Fibroblast of lung (primary cell): ENCODE data around the gene LYPD5. TPM values are rescaled to one million over a fixed set of nuclear protein-coding genes. Genes with fewer than 3 reads are reported as not detected.

ENCODE experiments used
- DNase-seq, 2 donors: peaks; one replicate each; pipeline versions ENCODE4 v3.0.0 to v3.0.0-alpha.2; 2010; ENCODE audit warnings: low read depth in 2 of 2
- H2AFZ ChIP-seq: 2 replicates; pipeline ENCODE4 v1.5.1; 2012; ENCODE audit warnings: low read length, control low read depth, inconsistent platforms
- H3K27ac ChIP-seq: 2 replicates; pipeline ENCODE4 v1.5.1; 2011; ENCODE audit warnings: low read length, control low read depth; ENCODE audit not compliant: insufficient read depth
- H3K27me3 ChIP-seq: 2 replicates; pipeline ENCODE4 v1.5.1; 2011; ENCODE audit warnings: mild to moderate bottlenecking, low read length; ENCODE audit not compliant: control insufficient read depth, insufficient read depth
- H3K36me3 ChIP-seq: 2 replicates; pipeline ENCODE4 v1.5.1; 2011; ENCODE audit warnings: low read length; ENCODE audit not compliant: control insufficient read depth, insufficient read depth
- H3K4me1 ChIP-seq: 2 replicates; pipeline ENCODE4 v1.5.1; 2011; ENCODE audit warnings: low read length; ENCODE audit not compliant: control insufficient read depth, insufficient read depth; ENCODE audit errors: extremely low read depth
- H3K4me2 ChIP-seq: 2 replicates; pipeline ENCODE4 v1.5.1; 2011; ENCODE audit warnings: low read length, control low read depth; ENCODE audit not compliant: insufficient read depth; ENCODE audit errors: extremely low read depth
- H3K4me3 ChIP-seq, 4 experiments: fragments of 200-600 bp in 1 of 4; sonication (generic) in 1 of 4; replicated peaks in 1 of 4; 2 replicates each; pipeline ENCODE4 v1.5.1; 2011 to 2016; ENCODE audit warnings: low read length in 4 of 4, low read depth in 3 of 4, mild to moderate bottlenecking in 3 of 4, control low read depth in 2 of 4, inconsistent platforms in 1 of 4, mixed read lengths in 1 of 4; ENCODE audit not compliant: insufficient read depth in 1 of 4; ENCODE audit errors: control extremely low read depth in 1 of 4
- H3K79me2 ChIP-seq: 2 replicates; pipeline ENCODE4 v1.5.1; 2012; ENCODE audit warnings: mild to moderate bottlenecking, low read length, inconsistent platforms; ENCODE audit not compliant: control insufficient read depth, insufficient read depth
- H3K9ac ChIP-seq: 2 replicates; pipeline ENCODE4 v1.5.1; 2011; ENCODE audit warnings: mild to moderate bottlenecking, low read length, control low read depth; ENCODE audit not compliant: insufficient read depth
- H3K9me3 ChIP-seq: 2 replicates; pipeline ENCODE4 v1.5.1; 2012; ENCODE audit warnings: low read depth, low read length; ENCODE audit not compliant: control insufficient read depth, insufficient read depth
- H4K20me1 ChIP-seq: 2 replicates; pipeline ENCODE4 v1.5.1; 2011; ENCODE audit warnings: low read length; ENCODE audit not compliant: control insufficient read depth, insufficient read depth; ENCODE audit errors: extremely low read depth
- EZH2 ChIP-seq: IDR thresholded peaks from 2 replicates; pipeline ENCODE4 v1.5.1; 2012; ENCODE audit warnings: low read length, control low read depth, mild to moderate bottlenecking; ENCODE audit errors: missing control alignments
- polyA plus RNA-seq, 2 donors: library from polyadenylated mRNA; depleted of rRNA in 1 of 2; stranded (reverse) in 1 of 2; unstranded in 1 of 2; fragments of >200 nt; gene quantifications; 2 replicates each; pipeline ENCODE4 v1.2.1, GENCODE V29; 2011 to 2012; ENCODE audit warnings: missing spikeins in 1 of 2
- total RNA-seq: library from RNA; depleted of rRNA; stranded (reverse); fragments of >200 nt; gene quantifications from 2 replicates; pipeline ENCODE4 v1.2.1, GENCODE V29; 2014
- TF ChIP-seq, protein P1 (sequence below), 2 donors: IDR thresholded peaks in 1 of 2; conservative IDR thresholded peaks in 1 of 2; 1 replicate in 1 of 2; 2 replicates in 1 of 2; pipeline ENCODE4 v1.5.1; 2011 to 2012; ENCODE audit warnings: low read length in 2 of 2, control low read depth in 1 of 2, inconsistent platforms in 1 of 2, low read depth in 1 of 2, mild to moderate bottlenecking in 1 of 2

The LYPD5 gene
- total and polyA plus RNA-seq, 2 donors (not counting 1 experiment from before 2014, with no cell fraction given), result 0.37 to 0.50 TPM

DNA sequence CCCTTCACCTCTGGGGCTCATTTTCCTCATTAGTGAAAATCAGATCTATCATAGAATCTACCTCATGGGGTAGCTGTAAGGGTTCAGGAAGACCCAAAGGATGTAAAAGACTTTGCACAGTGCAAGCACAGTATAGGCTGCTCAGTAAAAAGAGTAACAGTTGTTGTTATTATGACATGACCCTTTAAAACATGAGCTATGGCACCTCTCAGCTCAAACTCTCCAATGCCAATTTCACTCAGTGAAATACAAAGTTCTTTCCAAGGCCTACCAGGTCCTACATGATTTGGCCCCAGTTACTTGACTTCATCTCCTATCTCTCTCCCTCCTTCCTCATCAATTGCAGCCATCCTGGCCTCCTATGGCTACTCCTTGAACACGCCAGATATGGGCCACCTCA lies 52.3 kb downstream of the LYPD5 start:
- DNase-seq, result no peak
- peaks cover 16% of the 10 kb centered on the region for H3K4me1 ChIP-seq
- H3K9ac ChIP-seq, result no peak overlapping the region
- H3K27ac ChIP-seq, result no peak overlapping the region
- H3K9me3 ChIP-seq, result no peaks in the 10 kb centered on the region
- peaks cover 23% of the 10 kb centered on the region for H3K79me2 ChIP-seq
- H2AFZ ChIP-seq, result no peak overlapping the region
- TF ChIP-seq, protein P1, sequence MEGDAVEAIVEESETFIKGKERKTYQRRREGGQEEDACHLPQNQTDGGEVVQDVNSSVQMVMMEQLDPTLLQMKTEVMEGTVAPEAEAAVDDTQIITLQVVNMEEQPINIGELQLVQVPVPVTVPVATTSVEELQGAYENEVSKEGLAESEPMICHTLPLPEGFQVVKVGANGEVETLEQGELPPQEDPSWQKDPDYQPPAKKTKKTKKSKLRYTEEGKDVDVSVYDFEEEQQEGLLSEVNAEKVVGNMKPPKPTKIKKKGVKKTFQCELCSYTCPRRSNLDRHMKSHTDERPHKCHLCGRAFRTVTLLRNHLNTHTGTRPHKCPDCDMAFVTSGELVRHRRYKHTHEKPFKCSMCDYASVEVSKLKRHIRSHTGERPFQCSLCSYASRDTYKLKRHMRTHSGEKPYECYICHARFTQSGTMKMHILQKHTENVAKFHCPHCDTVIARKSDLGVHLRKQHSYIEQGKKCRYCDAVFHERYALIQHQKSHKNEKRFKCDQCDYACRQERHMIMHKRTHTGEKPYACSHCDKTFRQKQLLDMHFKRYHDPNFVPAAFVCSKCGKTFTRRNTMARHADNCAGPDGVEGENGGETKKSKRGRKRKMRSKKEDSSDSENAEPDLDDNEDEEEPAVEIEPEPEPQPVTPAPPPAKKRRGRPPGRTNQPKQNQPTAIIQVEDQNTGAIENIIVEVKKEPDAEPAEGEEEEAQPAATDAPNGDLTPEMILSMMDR (conservative IDR thresholded peaks at IDR 0.05 in 1 of 2, IDR thresholded peaks at IDR 0.05 in 1 of 2; ENCODE audit: low read depth in 1 of 2, low read length in 2 of 2), result no peak
- no peak for TF ChIP-seq EZH2
- H3K4me3 ChIP-seq, result no peak overlapping the region
- peaks cover 21% of the 10 kb centered on the region for H3K36me3 ChIP-seq
- H3K27me3 ChIP-seq, result no peaks in the 10 kb centered on the region
- H3K4me2 ChIP-seq, result no peak overlapping the region
- no peaks in the 10 kb centered on the region for H4K20me1 ChIP-seq

DNA sequence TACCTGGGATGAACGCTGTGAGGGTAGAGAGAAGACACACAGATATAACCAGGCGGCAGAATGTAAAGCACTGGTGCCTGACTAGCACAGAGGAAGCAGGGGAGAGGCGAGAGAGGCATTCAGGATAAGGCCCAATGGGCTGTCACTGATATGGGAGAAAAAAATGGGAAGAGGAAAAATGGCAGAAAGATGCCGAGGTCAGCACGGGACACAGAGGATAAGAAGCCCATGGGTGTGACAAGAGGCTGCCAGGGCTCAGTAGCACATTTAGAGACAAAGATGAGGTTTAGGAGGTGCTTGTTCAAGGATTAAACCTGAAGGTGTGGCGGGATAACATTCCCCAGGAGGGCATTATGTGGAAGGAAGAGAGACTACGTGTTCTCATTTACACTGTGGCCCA lies 53.1 kb downstream of the LYPD5 start:
- Histone ChIP-seq H3K4me3 (no peak overlapping the region), H2AFZ (no peak overlapping the region), H3K4me2 (no peak overlapping the region), H3K79me2 (peaks cover 23% of the 10 kb centered on the region), H3K36me3 (peaks cover 26% of the 10 kb centered on the region), H3K27ac (no peak overlapping the region), H3K9me3 (no peaks in the 10 kb centered on the region), H3K4me1 (peaks cover 16% of the 10 kb centered on the region), H3K9ac (no peak overlapping the region), H3K27me3 (no peaks in the 10 kb centered on the region), H4K20me1 (no peaks in the 10 kb centered on the region)
- TF ChIP-seq, protein P1 (conservative IDR thresholded peaks at IDR 0.05 in 1 of 2, IDR thresholded peaks at IDR 0.05 in 1 of 2; ENCODE audit: low read depth in 1 of 2, low read length in 2 of 2), result no peak
- TF ChIP-seq EZH2, result no peak
- no peak for DNase-seq

DNA sequence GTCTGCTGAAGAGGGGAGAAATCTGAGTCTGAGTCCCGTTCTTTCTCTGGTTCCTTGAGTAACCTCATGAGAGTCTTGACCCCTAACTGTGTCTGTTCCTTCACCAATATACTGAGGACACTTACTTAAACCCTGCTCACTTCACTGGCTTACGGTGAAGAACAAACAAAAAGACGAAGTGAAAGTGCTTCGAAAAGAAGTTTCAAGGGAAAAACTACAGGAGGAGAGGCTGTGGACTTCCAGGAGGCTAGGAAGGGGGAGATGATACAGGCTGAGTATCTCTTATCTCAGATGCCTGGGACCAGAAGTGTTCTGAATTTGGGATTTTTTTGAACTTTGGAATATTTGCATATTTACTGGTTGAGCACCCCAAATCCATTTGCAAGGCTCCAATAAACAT lies 53.6 kb downstream of the LYPD5 start:
- DNase-seq, result no peak
- Histone ChIP-seq H3K4me1 (peaks cover 14% of the 10 kb centered on the region), H3K27me3 (no peaks in the 10 kb centered on the region), H3K9me3 (no peaks in the 10 kb centered on the region), H3K9ac (no peak overlapping the region), H3K4me3 (no peak overlapping the region), H4K20me1 (no peaks in the 10 kb centered on the region), H3K36me3 (peaks cover 29% of the 10 kb centered on the region), H2AFZ (no peak overlapping the region), H3K27ac (no peak overlapping the region), H3K79me2 (peaks cover 18% of the 10 kb centered on the region), H3K4me2 (no peak overlapping the region)
- TF ChIP-seq, protein P1 (conservative IDR thresholded peaks at IDR 0.05 in 1 of 2, IDR thresholded peaks at IDR 0.05 in 1 of 2; ENCODE audit: low read depth in 1 of 2, low read length in 2 of 2), result no peak
- TF ChIP-seq EZH2, result no peak
